Activated gamma-delta T cell (primary cell): ENCODE measurements around the gene LRIG1.

Source experiments
- DNase-seq: peaks from one replicate; lab custom pipeline; 2025; lab: John Stamatoyannopoulos, UW

The LRIG1 gene

GRCh38 chr3:66385066-66385465 lies 115.8 kb downstream of the LRIG1 start:
- no peak for DNase-seq

GRCh38 chr3:66383998-66384745 lies 116.7 kb downstream of the LRIG1 start:
- no peak for DNase-seq

- DNase-seq = no peak
Measured at GRCh38 chr3:66383023-66383422, 117.8 kb downstream of the LRIG1 start.

- no peak for DNase-seq
Measured at GRCh38 chr3:66382142-66382541, 118.7 kb downstream of the LRIG1 start.

GRCh38 chr3:66381626-66382025 lies 119.2 kb downstream of the LRIG1 start:
- DNase-seq = no peak

- DNase-seq = no peak
Measured at GRCh38 chr3:66380200-66380932, 120.5 kb downstream of the LRIG1 start.

GRCh38 chr3:66379565-66379964 lies 121.3 kb downstream of the LRIG1 start:
- no peak for DNase-seq

GRCh38 chr3:66378256-66378655 lies 122.6 kb downstream of the LRIG1 start:
- no peak for DNase-seq

GRCh38 chr3:66377800-66378199 lies 123.0 kb downstream of the LRIG1 start:
- DNase-seq = no peak

GRCh38 chr3:66376568-66376967 lies 124.3 kb downstream of the LRIG1 start:
- no peak for DNase-seq

- peak; percentile 31 for DNase-seq
Measured at GRCh38 chr3:66372681-66373350, 128.0 kb downstream of the LRIG1 start.

- DNase-seq = no peak
Measured at GRCh38 chr3:66371432-66371831, 129.4 kb downstream of the LRIG1 start.

GRCh38 chr3:66370179-66370578 lies 130.6 kb downstream of the LRIG1 start:
- no peak for DNase-seq

- DNase-seq = no peak
Measured at GRCh38 chr3:66367979-66368378, 132.8 kb downstream of the LRIG1 start.

- DNase-seq = no peak
Measured at GRCh38 chr3:66366747-66367146, 134.1 kb downstream of the LRIG1 start.

GRCh38 chr3:66365080-66365479 lies 135.7 kb downstream of the LRIG1 start:
- no peak for DNase-seq

GRCh38 chr3:66363148-66363547 lies 137.7 kb downstream of the LRIG1 start:
- DNase-seq = no peak

- no peak for DNase-seq
Measured at GRCh38 chr3:66362541-66362941, 138.3 kb downstream of the LRIG1 start.

GRCh38 chr3:66361356-66361755 lies 139.5 kb downstream of the LRIG1 start:
- DNase-seq = no peak

- DNase-seq = no peak
Measured at GRCh38 chr3:66355997-66356396, 144.8 kb downstream of the LRIG1 start.

- no peak for DNase-seq
Measured at GRCh38 chr3:66355394-66355793, 145.4 kb downstream of the LRIG1 start.

- no peak for DNase-seq
Measured at GRCh38 chr3:66354001-66354400, 146.8 kb downstream of the LRIG1 start.

GRCh38 chr3:66353530-66353929 lies 147.3 kb downstream of the LRIG1 start:
- no peak for DNase-seq
